GM06990 (cell line): ENCODE results near the gene MYO1D.
A peak's percentile ranks its signal among the peaks of the same experiment; 100 is the strongest.

Experiments used
- DNase-seq: peaks from one replicate; pipeline ENCODE4 v3.0.0-alpha.2; 2011; ENCODE audit not compliant: insufficient read length; ENCODE audit errors: extremely low read depth
- H3K27me3 ChIP-seq: replicated peaks from 2 replicates; pipeline ENCODE4 v1.6.0; 2011; ENCODE audit warnings: low read length; ENCODE audit not compliant: control insufficient read depth, insufficient read depth
- H3K36me3 ChIP-seq: 2 replicates; pipeline ENCODE4 v1.5.1; 2011; ENCODE audit warnings: low read length; ENCODE audit not compliant: control insufficient read depth, insufficient read depth
- H3K4me3 ChIP-seq: replicated peaks from 2 replicates; pipeline ENCODE4 v1.5.1; 2011; ENCODE audit warnings: low read depth, mild to moderate bottlenecking, control low read depth, low read length
- TF ChIP-seq, protein P1 (sequence below): IDR thresholded peaks from 2 replicates; pipeline ENCODE4 v1.5.1; 2011; ENCODE audit warnings: low read length, control low read depth, mild to moderate bottlenecking, inconsistent platforms; ENCODE audit not compliant: insufficient read depth, poor library complexity, severe bottlenecking

Gene MYO1D

GRCh38 chr17:32493976-32494513 lies 382.9 kb downstream of the MYO1D start:
- TF ChIP-seq, protein P1, sequence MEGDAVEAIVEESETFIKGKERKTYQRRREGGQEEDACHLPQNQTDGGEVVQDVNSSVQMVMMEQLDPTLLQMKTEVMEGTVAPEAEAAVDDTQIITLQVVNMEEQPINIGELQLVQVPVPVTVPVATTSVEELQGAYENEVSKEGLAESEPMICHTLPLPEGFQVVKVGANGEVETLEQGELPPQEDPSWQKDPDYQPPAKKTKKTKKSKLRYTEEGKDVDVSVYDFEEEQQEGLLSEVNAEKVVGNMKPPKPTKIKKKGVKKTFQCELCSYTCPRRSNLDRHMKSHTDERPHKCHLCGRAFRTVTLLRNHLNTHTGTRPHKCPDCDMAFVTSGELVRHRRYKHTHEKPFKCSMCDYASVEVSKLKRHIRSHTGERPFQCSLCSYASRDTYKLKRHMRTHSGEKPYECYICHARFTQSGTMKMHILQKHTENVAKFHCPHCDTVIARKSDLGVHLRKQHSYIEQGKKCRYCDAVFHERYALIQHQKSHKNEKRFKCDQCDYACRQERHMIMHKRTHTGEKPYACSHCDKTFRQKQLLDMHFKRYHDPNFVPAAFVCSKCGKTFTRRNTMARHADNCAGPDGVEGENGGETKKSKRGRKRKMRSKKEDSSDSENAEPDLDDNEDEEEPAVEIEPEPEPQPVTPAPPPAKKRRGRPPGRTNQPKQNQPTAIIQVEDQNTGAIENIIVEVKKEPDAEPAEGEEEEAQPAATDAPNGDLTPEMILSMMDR = no peak
- H3K36me3 ChIP-seq = peaks cover 5% of the 10 kb centered on the region
- no peak overlapping the region for H3K4me3 ChIP-seq
- H3K27me3 ChIP-seq = no peaks in the 10 kb centered on the region
- DNase-seq = no peak

- no peak for DNase-seq
- Histone ChIP-seq H3K27me3 (no peaks in the 10 kb centered on the region), H3K4me3 (no peak overlapping the region), H3K36me3 (peaks cover 5% of the 10 kb centered on the region)
- TF ChIP-seq, protein P1 = no peak
Observed at GRCh38 chr17:32493571-32493970, 383.4 kb downstream of the MYO1D start.

DNA sequence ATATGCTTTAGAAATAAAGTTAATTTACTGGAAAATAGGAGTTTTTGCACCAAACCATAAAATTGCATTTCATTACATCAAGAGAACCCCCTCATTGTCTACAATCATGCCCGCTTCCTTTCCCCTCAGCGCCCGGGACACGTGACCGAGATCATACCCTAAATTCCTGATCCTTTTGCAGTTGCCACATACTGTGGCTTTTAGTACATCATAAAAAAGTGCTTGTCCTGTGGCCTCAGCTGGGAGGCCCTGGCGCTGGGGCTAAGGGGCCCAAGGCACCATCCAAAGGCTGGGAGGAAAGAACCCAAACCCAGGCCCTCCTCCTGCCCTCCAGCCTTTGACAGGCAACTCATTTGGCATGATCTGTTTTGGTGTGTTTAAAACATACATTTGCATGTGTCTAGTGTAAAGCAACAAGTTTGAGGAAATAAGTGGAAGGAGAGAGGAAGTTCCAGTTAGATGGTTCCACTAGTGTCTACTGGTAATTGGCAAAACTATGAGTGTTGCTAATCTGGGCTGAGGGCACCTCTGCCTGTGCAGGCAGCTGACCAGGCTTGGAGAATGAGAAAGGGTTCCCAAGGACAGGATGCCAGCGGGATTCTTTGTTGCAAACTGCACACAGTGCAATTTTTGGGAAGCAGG lies 384.2 kb downstream of the MYO1D start:
- Histone ChIP-seq H3K27me3 (no peaks in the 10 kb centered on the region), H3K36me3 (peaks cover 5% of the 10 kb centered on the region), H3K4me3 (no peak overlapping the region)
- no peak for DNase-seq
- TF ChIP-seq, protein P1 = no peak

DNA sequence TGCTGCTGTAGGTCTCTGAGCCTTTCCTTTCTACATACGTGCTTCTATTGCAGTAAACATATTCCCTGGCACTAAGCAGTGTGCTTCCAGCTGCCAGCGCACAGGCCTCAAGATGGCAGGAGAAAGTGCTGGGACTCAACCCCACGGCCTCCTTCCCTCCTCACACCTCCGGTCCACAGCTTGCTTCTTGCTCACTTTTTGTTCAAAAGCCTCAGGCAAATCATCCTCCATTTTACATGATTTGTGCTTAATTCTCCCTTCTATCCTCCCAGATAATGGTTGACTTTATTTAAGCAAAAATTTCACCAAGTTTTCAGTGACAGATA lies 384.7 kb downstream of the MYO1D start:
- H3K4me3 ChIP-seq = no peak overlapping the region
- DNase-seq = no peak
- TF ChIP-seq, protein P1 = no peak
- peaks cover 5% of the 10 kb centered on the region; the same call in 1 of the 2 replicates for H3K36me3 ChIP-seq
- no peaks in the 10 kb centered on the region for H3K27me3 ChIP-seq

GRCh38 chr17:32491371-32492263 lies 385.3 kb downstream of the MYO1D start:
- TF ChIP-seq, protein P1 = no peak
- Histone ChIP-seq H3K4me3 (peak overlapping the region; percentile 69), H3K27me3 (no peaks in the 10 kb centered on the region), H3K36me3 (peaks cover 5% of the 10 kb centered on the region; the same call in 1 of the 2 replicates)
- DNase-seq = peak; percentile 60
